ENCODE data around the gene GNB1. TPM values are rescaled to one million over a fixed set of nuclear protein-coding genes. Genes with fewer than 3 reads are reported as not detected.

The GNB1 gene
- total and polyA plus RNA-seq, 9 of the 15 experiments (the other 6 are each of a cell fraction or from before 2014, with no cell fraction given): 34.3 to 388 (median 114) TPM

DNA sequence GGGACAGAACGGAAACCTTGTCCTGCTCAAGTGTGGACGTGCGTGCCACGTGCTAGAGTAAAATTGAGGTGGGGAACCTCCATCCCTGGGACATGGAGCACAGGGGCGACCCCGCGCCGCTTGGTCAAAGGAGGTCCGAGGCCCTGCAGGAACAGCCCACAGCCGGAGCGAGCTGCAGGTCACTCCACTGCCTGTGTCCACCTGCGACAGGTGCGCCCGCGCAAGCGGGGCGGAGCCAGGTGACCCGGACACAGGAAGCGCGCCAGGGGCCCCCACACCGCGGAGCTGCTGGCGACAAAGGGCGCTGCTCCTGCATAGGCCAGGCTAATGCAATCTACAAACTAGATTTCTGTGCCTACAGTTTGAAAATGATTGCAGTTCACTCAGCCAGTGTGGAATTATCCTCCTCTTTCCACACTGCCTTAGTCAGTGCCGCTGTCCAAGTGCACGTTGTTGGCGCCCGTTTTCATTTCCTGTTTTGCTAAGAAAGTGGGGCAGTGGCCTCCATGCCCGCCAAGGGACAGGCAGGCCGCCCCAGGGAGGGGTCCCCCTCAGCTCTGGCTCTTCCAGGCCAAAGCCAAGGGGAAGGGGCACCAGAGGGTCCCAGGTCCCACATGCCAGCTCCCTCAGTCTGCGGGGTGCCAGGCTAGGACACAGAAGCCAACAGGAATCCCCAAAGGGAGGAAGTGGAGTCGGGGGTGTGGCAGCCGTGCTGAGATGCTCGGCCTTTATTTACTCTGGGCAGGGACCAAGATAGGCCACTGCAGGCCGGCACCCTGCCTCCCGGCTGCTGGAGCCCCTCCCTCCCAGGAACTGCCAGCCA is 108.3 kb downstream of the GNB1 start (continued):
- TF ChIP-seq, protein P1, sequence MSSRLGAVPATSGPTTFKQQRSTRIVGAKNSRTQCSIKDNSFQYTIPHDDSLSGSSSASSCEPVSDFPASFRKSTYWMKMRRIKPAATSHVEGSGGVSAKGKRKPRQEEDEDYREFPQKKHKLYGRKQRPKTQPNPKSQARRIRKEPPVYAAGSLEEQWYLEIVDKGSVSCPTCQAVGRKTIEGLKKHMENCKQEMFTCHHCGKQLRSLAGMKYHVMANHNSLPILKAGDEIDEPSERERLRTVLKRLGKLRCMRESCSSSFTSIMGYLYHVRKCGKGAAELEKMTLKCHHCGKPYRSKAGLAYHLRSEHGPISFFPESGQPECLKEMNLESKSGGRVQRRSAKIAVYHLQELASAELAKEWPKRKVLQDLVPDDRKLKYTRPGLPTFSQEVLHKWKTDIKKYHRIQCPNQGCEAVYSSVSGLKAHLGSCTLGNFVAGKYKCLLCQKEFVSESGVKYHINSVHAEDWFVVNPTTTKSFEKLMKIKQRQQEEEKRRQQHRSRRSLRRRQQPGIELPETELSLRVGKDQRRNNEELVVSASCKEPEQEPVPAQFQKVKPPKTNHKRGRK (tag; IDR thresholded peaks at IDR 0.05): no peak
- TF ChIP-seq ARID4B (CRISPR knock-in tag; IDR thresholded peaks at IDR 0.05): peak; percentile 78
- no peak for TF ChIP-seq HDAC3 (IDR thresholded peaks at IDR 0.05; ENCODE audit: borderline replicate concordance, partially characterized antibody)
- TF ChIP-seq HDAC6 (IDR thresholded peaks at IDR 0.05; ENCODE audit: low read depth, low read length): no peak
- TF ChIP-seq ZBTB34 (CRISPR knock-in tag; IDR thresholded peaks at IDR 0.05): no peak
- no peak; a peak in 1 of 4 replicates for TF ChIP-seq KDM4B (IDR thresholded peaks at IDR 0.05; ENCODE audit: borderline replicate concordance in 2 of 2, low read depth in 1 of 2)
- no peak for TF ChIP-seq TOE1 (IDR thresholded peaks at IDR 0.05; ENCODE audit: borderline replicate concordance)
- TF ChIP-seq TOE1 (CRISPR knock-in tag; IDR thresholded peaks at IDR 0.05; ENCODE audit: borderline replicate concordance, low read depth): no peak
- TF ChIP-seq, protein P2, sequence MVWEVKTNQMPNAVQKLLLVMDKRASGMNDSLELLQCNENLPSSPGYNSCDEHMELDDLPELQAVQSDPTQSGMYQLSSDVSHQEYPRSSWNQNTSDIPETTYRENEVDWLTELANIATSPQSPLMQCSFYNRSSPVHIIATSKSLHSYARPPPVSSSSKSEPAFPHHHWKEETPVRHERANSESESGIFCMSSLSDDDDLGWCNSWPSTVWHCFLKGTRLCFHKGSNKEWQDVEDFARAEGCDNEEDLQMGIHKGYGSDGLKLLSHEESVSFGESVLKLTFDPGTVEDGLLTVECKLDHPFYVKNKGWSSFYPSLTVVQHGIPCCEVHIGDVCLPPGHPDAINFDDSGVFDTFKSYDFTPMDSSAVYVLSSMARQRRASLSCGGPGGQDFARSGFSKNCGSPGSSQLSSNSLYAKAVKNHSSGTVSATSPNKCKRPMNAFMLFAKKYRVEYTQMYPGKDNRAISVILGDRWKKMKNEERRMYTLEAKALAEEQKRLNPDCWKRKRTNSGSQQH (CRISPR knock-in tag; IDR thresholded peaks at IDR 0.05): no peak
- no peak for TF ChIP-seq RBM14 (IDR thresholded peaks at IDR 0.05; ENCODE audit: borderline replicate concordance, insufficient read depth, low read depth, low read length)
- TF ChIP-seq NR4A1 (CRISPR knock-in tag; IDR thresholded peaks at IDR 0.05): no peak
- 0 out of 2 replicates have a peak, but pooled peaks have one; percentile 37 for TF ChIP-seq NR4A1 (tag; IDR thresholded peaks at IDR 0.05)
- TF ChIP-seq ELF1 (tag; IDR thresholded peaks at IDR 0.05): no peak
- peak; percentile 66 to 85 for TF ChIP-seq MNT (conservative IDR thresholded peaks at IDR 0.05)
- no peak for TF ChIP-seq ZNF584 (CRISPR knock-in tag; IDR thresholded peaks at IDR 0.05; ENCODE audit: low read depth)
